DOHH2 (cell line): ENCODE measurements around the gene NELFA.
"Not testable (repeated sequence)": the region's sequence is repeated elsewhere in the genome, so short reads cannot be mapped to it uniquely, and the experiment has no call there.

Source experiments
- H3F3A ChIP-seq: fragments of 200-600 bp; sonication (generic), shearing (Covaris generic); 2 replicates; pipeline ENCODE4 v1.6.0; 2016; ENCODE audit warnings: antibody characterized with exemption, mild to moderate bottlenecking; ENCODE audit not compliant: control insufficient read depth, insufficient read depth
- H3K27ac ChIP-seq: fragments of 200-600 bp; sonication (generic); 2 replicates; pipeline ENCODE4 v1.5.1; 2014; ENCODE audit warnings: low read depth, mild to moderate bottlenecking, low read length, moderate library complexity
- H3K27me3 ChIP-seq: fragments of 200-600 bp; sonication (generic); 2 replicates; pipeline ENCODE4 v1.6.1; 2014; ENCODE audit warnings: mild to moderate bottlenecking, low read length, mixed read lengths; ENCODE audit not compliant: control insufficient read depth
- H3K36me3 ChIP-seq: fragments of 200-600 bp; sonication (generic); 2 replicates; pipeline ENCODE4 v1.6.1; 2014; ENCODE audit warnings: mild to moderate bottlenecking, low read length, moderate library complexity, mixed read lengths; ENCODE audit not compliant: control insufficient read depth
- H3K4me1 ChIP-seq: fragments of 200-600 bp; sonication (generic); 2 replicates; pipeline ENCODE4 v1.6.1; 2014; ENCODE audit warnings: mild to moderate bottlenecking, low read length, mixed read lengths; ENCODE audit not compliant: control insufficient read depth
- H3K4me2 ChIP-seq: fragments of 200-600 bp; sonication (generic); 2 replicates; pipeline ENCODE4 v1.6.0; 2014; ENCODE audit warnings: mild to moderate bottlenecking, low read length, moderate library complexity
- H3K4me3 ChIP-seq: fragments of 200-600 bp; sonication (generic); 2 replicates; pipeline ENCODE4 v1.5.1; 2014; ENCODE audit warnings: mild to moderate bottlenecking, low read length, mixed read lengths
- H3K79me2 ChIP-seq: fragments of 200-600 bp; sonication (generic); 2 replicates; pipeline ENCODE4 v1.6.1; 2014; ENCODE audit warnings: mild to moderate bottlenecking, low read length, mixed read lengths; ENCODE audit not compliant: control insufficient read depth
- H3K9me2 ChIP-seq: fragments of 200-600 bp; sonication (generic); replicated peaks from 2 replicates; pipeline ENCODE4 v1.6.1; 2014; ENCODE audit warnings: mild to moderate bottlenecking, low read length, mixed read lengths; ENCODE audit not compliant: control insufficient read depth
- H3K9me3 ChIP-seq: fragments of 200-600 bp; sonication (generic); 2 replicates; pipeline ENCODE4 v1.6.1; 2014; ENCODE audit warnings: antibody characterized with exemption, low read length, mixed read lengths; ENCODE audit not compliant: control insufficient read depth, insufficient read depth
- H4K20me1 ChIP-seq: fragments of 200-600 bp; sonication (generic); 2 replicates; pipeline ENCODE4 v1.6.0; 2014; ENCODE audit warnings: low read depth, mild to moderate bottlenecking, antibody characterized with exemption, low read length, moderate library complexity; ENCODE audit not compliant: control insufficient read depth, insufficient read depth
- EZH2phosphoT487 ChIP-seq: fragments of 200-600 bp; sonication (generic); IDR thresholded peaks from 2 replicates; pipeline ENCODE4 v1.6.1; 2017; ENCODE audit warnings: borderline replicate concordance, mild to moderate bottlenecking, antibody characterized with exemption, low read length, moderate library complexity, mixed read lengths
- TF ChIP-seq, protein P1 (sequence below): fragments of 200-600 bp; sonication (generic); IDR thresholded peaks from one replicate; pipeline ENCODE4 v1.5.1; 2014; ENCODE audit warnings: antibody characterized with exemption, mild to moderate bottlenecking, low read depth, low read length; ENCODE audit not compliant: poor library complexity, severe bottlenecking

The NELFA gene

DNA sequence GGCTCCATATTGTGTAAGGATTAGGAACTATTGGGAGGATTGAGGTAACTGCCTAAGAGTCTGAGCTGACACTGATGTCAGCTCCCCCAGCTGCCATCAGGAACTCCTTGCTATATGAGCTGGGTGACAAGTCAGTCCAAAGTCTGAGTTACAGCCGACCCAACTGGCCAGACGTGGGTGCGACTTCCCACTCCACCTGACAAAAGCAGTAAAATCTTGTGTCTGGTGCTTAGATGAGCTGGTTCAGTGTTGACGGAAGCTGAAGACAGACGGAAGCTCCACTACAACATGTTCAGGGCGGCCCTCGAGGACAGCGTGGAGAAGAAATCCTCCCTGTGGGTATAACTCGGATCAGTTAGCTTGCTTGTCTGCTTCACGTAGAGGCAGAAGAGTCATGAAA is 27.6 kb upstream of the NELFA start:
- Histone ChIP-seq H4K20me1 (no peaks in the 10 kb centered on the region), H3K9me2 (no peaks in the 10 kb centered on the region), H3F3A (peaks cover 3% of the 10 kb centered on the region; the same call in 1 of the 2 replicates), H3K27ac (no peak overlapping the region), H3K4me1 (peaks cover 10% of the 10 kb centered on the region), H3K4me2 (no peak overlapping the region), H3K27me3 (peaks cover 3% of the 10 kb centered on the region), H3K9me3 (no peaks in the 10 kb centered on the region), H3K36me3 (no peaks in the 10 kb centered on the region), H3K4me3 (no peak overlapping the region), H3K79me2 (no peaks in the 10 kb centered on the region)
- TF ChIP-seq EZH2phosphoT487 = no peak
- TF ChIP-seq, protein P1, sequence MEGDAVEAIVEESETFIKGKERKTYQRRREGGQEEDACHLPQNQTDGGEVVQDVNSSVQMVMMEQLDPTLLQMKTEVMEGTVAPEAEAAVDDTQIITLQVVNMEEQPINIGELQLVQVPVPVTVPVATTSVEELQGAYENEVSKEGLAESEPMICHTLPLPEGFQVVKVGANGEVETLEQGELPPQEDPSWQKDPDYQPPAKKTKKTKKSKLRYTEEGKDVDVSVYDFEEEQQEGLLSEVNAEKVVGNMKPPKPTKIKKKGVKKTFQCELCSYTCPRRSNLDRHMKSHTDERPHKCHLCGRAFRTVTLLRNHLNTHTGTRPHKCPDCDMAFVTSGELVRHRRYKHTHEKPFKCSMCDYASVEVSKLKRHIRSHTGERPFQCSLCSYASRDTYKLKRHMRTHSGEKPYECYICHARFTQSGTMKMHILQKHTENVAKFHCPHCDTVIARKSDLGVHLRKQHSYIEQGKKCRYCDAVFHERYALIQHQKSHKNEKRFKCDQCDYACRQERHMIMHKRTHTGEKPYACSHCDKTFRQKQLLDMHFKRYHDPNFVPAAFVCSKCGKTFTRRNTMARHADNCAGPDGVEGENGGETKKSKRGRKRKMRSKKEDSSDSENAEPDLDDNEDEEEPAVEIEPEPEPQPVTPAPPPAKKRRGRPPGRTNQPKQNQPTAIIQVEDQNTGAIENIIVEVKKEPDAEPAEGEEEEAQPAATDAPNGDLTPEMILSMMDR = no peak

DNA sequence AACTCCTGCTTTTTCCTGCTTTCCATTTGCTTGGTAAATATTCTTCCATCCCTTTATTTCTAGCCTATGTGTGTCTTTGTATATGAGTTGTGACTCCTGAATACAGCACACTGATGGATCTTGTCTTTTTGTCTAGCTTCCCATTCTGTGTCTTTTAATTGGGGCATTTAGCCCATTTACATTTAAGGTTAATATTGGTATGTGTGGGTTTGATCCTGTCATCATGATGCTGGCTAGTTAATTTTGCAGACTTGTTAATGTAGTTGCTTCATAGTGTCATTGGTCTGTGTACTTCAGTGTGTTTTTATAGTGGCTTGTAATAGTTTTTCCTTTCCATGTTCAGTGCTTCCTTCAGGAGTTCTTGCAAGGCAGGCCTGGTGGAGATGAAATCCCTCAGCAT is 22.4 kb upstream of the NELFA start:
- not testable (repeated sequence) for H3K9me3 ChIP-seq, H3K4me1 ChIP-seq, H3K79me2 ChIP-seq, H3K27me3 ChIP-seq, H3K4me3 ChIP-seq, H4K20me1 ChIP-seq, H3K27ac ChIP-seq, H3K9me2 ChIP-seq, H3F3A ChIP-seq, H3K4me2 ChIP-seq, H3K36me3 ChIP-seq

DNA sequence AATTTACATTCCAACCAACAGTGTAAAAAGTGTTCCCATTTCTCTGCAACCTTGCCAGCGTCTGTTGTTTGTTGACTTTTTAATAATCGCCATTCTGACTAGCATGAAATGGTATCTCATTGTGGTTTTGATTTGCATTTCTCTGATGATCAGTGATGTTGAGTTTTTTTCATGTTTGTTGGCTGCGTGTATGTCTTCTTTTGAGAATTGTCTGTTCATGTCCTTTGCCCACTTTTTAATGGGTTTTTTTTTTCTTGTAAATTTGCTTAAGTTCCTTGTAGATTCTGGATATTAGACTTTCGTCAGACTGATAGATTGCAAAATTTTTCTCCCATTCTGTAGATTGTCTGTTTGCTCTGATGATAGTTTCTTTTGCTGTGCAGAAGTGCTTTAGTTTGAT is 18.3 kb upstream of the NELFA start:
- H3K9me2 ChIP-seq, H3K27ac ChIP-seq, H4K20me1 ChIP-seq, H3K9me3 ChIP-seq, H3K4me3 ChIP-seq, H3K36me3 ChIP-seq, H3K4me2 ChIP-seq, H3F3A ChIP-seq, H3K79me2 ChIP-seq, H3K4me1 ChIP-seq: not testable (repeated sequence)
- peaks cover 16% of the 10 kb centered on the region for H3K27me3 ChIP-seq

DNA sequence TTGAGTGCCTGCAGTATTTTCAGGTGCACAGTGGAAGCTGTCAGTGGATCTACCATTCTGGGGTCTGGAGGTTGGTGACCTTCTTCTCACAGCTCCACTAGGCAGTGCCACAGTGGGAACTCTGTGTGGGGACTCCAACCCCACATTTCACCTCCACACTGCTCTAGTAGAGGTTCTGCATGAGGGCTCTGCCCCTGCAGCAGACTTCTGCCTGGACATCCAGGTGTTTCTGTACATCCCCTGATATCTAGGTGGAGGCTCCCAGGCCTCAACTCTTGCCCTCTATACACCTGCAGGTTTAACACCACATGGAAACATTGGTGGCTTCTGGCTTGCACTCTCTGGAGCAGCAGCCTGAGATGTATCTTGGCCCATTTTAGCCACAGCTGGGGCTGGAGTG is 17.0 kb upstream of the NELFA start:
- H3K9me3 ChIP-seq = peaks cover 7% of the 10 kb centered on the region; the same call in 1 of the 2 replicates
- no peak overlapping the region for H3K4me2 ChIP-seq
- H4K20me1 ChIP-seq = no peaks in the 10 kb centered on the region
- no peaks in the 10 kb centered on the region for H3K36me3 ChIP-seq
- no peaks in the 10 kb centered on the region for H3F3A ChIP-seq
- H3K27me3 ChIP-seq = peaks cover 16% of the 10 kb centered on the region
- H3K4me1 ChIP-seq = no peaks in the 10 kb centered on the region
- no peaks in the 10 kb centered on the region for H3K9me2 ChIP-seq
- H3K4me3 ChIP-seq = no peak overlapping the region
- H3K27ac ChIP-seq = no peak overlapping the region
- H3K79me2 ChIP-seq = no peaks in the 10 kb centered on the region
- no peak for TF ChIP-seq EZH2phosphoT487
- TF ChIP-seq, protein P1 = no peak
